GM21515 (cell line): ENCODE results near the gene SH3PXD2A.

ENCODE experiments used
- ATAC-seq: cut with Tn5 transposase; IDR thresholded peaks from one replicate; pipeline ENCODE4 v1.9.1; 2021; ENCODE audit not compliant: unreplicated experiment

Gene SH3PXD2A

GRCh38 chr10:103834436-103835095 is 20.8 kb downstream of the SH3PXD2A start:
- ATAC-seq: no peak

- ATAC-seq: no peak
Measured at GRCh38 chr10:103833731-103834365, 21.5 kb downstream of the SH3PXD2A start.

GRCh38 chr10:103832806-103833205 is 22.6 kb downstream of the SH3PXD2A start:
- ATAC-seq: no peak

- ATAC-seq: no peak
Measured at GRCh38 chr10:103829838-103830465, 25.4 kb downstream of the SH3PXD2A start.

GRCh38 chr10:103829278-103829677 is 26.1 kb downstream of the SH3PXD2A start:
- no peak for ATAC-seq

- no peak for ATAC-seq
Measured at GRCh38 chr10:103828587-103829197, 26.7 kb downstream of the SH3PXD2A start.

- ATAC-seq: no peak
Measured at GRCh38 chr10:103828107-103828506, 27.3 kb downstream of the SH3PXD2A start.

- no peak for ATAC-seq
Measured at GRCh38 chr10:103826885-103827284, 28.5 kb downstream of the SH3PXD2A start.

GRCh38 chr10:103824281-103824680 is 31.1 kb downstream of the SH3PXD2A start:
- no peak for ATAC-seq

GRCh38 chr10:103823706-103824272 is 31.6 kb downstream of the SH3PXD2A start:
- no peak for ATAC-seq

GRCh38 chr10:103822800-103823199 is 32.6 kb downstream of the SH3PXD2A start:
- no peak for ATAC-seq

GRCh38 chr10:103822107-103822716 is 33.2 kb downstream of the SH3PXD2A start:
- no peak for ATAC-seq

- ATAC-seq: no peak
Measured at GRCh38 chr10:103820101-103821062, 35.0 kb downstream of the SH3PXD2A start.

- ATAC-seq: no peak
Measured at GRCh38 chr10:103819493-103819892, 35.9 kb downstream of the SH3PXD2A start.

GRCh38 chr10:103818765-103819374 is 36.5 kb downstream of the SH3PXD2A start:
- ATAC-seq: no peak

- no peak for ATAC-seq
Measured at GRCh38 chr10:103818105-103818504, 37.3 kb downstream of the SH3PXD2A start.

- no peak for ATAC-seq
Measured at GRCh38 chr10:103816431-103816830, 38.9 kb downstream of the SH3PXD2A start.

GRCh38 chr10:103814626-103815370 is 40.6 kb downstream of the SH3PXD2A start:
- no peak for ATAC-seq

GRCh38 chr10:103814105-103814504 is 41.3 kb downstream of the SH3PXD2A start:
- no peak for ATAC-seq
